HG02588 (cell line): ENCODE data around the gene TRIM31.
"Not testable (repeated sequence)": the region's sequence is repeated elsewhere in the genome, so short reads cannot be mapped to it uniquely, and the experiment has no call there.

Experiments used
- ATAC-seq: cut with Tn5 transposase; IDR thresholded peaks from one replicate; pipeline ENCODE4 v1.9.1; 2021; ENCODE audit warnings: mild to moderate bottlenecking, moderate library complexity; ENCODE audit not compliant: unreplicated experiment

The TRIM31 gene

DNA sequence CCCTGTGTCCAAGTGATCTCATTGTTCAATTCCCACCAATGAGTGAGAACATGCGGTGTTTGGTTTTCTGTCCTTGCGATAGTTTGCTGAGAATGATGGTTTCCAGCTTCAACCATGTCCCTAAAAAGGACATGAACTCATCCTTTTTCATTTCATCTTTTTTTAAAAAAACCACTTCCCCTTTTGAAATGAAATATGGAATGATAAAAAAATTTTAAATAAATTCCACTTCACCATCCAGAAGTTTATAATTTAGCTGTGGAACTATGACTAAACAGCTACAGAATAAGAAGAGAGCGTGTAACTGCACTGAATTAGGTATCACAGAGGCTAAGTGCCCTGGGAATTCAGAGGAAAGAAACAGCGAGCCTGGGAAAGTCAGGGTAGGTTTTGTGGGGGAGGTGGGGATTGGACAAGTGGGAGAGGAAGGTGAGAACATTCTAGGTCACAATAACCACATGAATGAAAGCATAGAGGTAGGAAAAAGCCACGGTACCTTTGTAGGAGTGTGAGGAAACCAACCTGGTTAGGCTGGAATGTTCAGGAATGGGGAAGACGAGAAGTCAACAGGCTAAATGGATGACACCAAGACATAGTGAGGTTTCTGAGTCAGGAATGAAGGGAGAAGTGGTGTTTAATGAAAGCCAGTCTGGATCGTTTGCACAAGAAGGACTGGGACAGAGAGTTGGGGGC, 37.1 kb upstream of the TRIM31 start:
- ATAC-seq, result no peak

DNA sequence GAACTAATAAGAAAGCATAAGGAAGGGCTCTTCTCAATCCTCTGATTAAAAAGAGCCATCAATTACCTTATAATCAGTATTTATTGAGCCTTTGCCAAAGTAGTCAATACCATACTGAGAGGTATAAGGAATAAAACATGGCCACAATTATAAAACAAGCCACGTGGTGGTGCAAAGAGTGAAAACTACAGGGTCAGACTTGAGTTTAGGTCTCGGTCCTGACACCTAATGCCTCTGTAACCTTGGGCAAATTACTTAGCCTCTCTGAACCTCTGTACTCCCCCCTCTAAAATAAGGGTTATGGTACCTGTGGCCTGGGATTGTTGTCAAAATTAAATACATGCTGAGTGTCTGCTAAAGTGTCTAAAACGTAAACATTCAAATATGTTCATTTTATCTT, 36.3 kb upstream of the TRIM31 start:
- no peak for ATAC-seq

DNA sequence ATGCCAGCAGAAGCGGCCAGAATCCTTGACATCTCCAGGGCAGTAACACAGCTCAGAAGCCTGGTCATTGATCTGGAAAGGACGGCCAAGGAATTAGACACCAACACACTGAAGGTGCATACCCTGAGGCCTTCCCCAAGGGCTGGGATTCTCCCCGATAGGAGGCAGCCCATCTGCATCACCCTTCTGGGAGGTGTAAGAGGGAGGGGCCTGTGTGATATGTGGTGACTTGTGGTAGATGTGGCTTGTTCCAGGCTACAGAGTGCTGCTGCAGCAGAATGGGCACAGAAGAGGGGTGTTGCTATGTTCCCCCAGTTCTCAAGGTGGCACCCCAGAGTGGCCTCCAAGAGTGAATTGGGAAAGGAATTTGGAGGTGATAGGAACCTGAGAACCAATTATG, 34.2 kb upstream of the TRIM31 start:
- no peak for ATAC-seq

DNA sequence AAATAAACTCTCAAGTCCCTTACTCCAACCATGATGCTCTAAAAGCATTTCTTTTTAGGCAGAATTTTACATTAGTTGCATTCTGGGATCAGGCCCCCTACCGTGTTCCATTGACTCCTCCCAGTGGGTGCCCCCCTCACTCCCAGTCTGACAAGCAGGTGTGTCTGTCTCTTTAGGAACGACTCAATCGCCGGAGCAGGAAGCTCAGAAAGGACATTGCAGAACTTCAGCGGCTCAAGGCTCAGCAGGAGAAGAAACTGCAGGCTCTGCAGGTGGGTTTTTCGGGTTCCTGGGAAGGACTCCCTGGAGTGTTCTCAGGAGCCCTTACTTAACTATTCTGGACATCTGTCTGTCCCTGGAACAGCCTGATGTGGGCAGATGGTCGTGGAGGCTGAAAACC, 32.9 kb upstream of the TRIM31 start:
- ATAC-seq, result no peak

DNA sequence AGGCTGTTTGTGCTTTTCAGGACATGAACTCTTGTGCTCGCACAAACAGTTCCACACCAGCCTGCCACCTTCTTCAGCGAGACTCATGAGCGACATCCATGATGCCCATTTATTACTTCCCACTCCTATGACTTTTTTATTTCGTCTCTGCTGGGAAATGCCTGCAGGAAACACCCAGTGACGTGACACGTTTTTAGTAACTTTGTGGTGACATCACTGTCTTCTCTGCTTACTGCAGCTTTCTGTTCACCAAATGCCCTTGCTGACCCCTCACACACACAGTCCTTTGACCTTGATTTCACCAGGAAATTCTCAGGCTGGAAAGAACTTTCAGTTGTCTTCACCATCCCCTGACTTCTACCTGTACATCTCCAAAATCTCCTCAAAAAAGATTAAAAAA, 31.9 kb upstream of the TRIM31 start:
- ATAC-seq, result no peak

DNA sequence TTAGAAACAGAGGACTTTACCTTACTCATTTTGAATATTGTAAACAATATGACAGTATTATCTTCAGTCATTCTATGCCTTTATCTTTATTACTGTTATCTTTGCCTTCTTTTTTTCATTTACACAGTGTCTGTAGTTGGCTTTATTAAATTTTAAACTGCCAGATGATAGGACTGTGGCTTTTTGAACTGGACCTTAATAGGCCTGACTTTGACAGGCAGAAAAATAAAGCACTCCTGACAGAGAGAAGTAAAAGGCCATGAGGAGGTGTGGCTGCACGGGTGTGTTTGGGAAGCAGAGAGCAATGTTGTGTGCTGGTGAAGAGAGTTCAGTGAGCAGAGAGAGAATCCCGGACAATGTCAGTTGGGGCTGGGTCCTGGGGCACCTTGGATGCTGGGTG, 30.9 kb upstream of the TRIM31 start:
- ATAC-seq, result no peak

DNA sequence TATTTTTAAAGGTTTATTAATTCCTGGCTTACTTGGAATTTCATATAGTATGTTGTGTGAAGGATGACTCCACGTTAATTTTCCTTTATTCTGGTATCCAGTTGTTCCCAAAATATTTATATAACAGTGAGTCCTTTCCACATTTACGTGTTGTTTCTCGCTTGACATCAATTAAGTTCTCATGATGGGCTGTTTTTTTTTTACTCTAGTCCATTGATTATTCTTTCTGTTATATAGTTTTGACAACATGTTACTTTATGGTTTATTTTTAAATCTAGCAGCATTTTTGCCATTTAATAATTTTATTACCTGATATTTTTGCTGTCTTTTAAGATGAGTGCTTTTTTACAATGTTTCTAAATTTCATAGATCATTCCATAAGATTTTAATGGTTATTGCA, 29.8 kb upstream of the TRIM31 start:
- no peak for ATAC-seq

DNA sequence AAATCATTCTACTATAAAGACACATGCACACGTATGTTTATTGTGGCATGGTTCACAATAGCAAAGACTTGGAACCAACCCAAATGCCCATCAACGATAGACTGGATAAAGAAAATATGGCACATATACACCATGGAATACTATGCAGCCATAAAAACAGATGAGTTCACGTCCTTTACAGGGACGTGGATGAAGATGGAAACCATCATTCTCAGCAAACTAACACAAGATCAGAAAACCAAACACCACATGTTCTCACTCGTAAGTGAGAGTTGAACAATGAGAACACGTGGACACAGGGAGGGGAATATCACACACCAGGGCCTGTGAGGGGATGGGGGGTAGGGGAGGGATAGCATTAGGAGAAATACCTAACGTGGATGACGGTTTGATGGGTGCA, 27.4 kb upstream of the TRIM31 start:
- ATAC-seq, result not testable (repeated sequence)

DNA sequence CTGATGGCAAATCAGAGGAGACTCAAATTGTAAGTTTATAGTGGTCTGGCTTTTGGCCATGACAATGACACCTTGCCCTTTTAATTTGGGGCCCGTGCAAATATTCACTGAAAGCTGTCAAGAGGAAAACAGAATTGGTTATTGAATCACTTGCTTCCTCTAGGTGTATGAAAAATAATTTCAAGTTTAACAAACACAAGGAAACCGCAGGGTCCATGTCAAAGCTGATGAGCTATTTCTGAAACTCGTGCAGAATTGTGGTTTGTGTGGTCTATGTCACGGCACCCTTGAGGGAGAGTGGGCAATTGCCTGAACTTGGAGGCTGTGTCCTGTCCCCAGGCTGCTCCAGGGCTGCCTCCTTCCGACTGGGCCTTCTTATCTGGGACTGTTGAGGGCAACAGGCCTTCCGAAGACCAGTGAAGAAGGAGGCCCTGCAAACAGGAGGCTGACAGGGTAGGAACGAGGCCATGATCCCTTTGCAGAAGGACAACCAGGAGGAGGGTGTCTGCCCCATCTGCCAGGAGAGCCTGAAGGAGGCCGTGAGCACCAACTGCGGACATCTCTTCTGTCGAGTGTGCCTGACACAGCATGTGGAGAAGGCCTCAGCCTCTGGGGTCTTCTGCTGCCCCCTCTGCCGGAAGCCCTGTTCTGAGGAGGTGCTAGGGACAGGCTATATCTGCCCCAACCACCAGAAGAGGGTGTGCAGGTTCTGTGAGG, 23.8 kb upstream of the TRIM31 start:
- ATAC-seq, result no peak

DNA sequence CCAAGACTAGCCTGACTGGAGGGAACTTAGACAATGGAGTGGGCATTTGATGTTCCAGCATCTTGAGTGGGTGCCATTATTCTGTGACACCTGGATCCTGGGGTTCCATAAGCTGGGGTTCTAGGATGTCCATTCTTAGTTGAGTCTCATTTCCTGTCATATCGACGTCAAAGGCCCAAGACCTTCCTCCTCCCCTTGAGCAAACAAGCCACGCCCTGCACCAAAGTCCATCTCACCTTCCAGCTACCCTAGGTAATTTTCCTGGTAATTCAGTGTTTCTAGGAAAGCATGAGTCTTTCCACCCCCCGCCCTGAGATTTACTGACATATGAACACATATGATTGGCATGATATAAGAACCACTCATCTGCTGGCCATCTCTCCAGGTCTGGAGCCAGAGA, 22.9 kb upstream of the TRIM31 start, which contains the start of gene TRIM40:
TSS of gene TRIM40 (plus strand) at position 384 of the 400 bp plus-strand sequence. CDS start 897 bp downstream, outside the sequence.
- no peak for ATAC-seq

DNA sequence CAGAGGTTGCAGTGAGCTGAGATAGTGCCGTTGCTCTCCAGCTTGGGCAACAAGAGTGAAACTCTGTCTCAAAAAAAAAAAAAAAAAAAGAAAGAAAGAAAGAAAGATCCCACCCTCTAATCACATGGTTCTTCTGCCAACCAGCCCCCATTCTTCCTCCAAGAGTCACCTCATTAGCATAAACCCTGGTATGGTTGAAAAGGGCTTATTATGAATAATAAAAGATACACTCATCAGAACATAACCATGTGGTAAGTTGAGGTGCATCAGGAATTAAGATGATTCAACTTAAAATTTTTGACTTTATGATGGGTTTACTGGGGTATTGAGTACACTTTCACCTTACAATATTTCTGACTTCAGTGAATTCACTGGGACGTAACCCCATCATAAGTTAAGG, 22.3 kb upstream of the TRIM31 start:
- ATAC-seq, result no peak

DNA sequence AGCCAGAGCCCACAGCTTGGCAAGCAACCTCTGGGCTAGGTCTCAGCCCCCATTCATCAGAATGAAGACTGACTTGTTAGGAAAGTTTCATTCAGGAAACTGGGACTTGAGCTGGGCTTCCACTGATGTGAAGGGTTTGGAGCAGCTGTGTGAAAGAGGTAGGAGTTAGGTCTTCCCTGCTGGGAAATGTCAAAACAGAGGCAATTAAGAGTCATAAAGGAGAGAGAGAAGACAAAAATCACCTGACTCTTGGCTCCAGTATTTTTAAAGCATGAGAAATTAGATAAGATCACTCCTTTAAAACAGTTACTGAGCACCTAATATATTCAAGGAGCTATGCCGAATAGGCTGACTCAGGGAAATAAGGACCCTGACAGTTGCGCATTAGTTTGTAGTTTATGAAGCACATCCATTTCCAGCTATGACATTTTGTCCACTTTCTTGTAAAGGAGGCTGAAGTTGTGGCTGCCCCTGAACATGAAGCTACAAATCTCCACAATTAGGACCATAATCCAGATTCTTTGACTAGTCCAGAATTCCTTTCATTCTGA, 19.1 kb upstream of the TRIM31 start:
- no peak for ATAC-seq

DNA sequence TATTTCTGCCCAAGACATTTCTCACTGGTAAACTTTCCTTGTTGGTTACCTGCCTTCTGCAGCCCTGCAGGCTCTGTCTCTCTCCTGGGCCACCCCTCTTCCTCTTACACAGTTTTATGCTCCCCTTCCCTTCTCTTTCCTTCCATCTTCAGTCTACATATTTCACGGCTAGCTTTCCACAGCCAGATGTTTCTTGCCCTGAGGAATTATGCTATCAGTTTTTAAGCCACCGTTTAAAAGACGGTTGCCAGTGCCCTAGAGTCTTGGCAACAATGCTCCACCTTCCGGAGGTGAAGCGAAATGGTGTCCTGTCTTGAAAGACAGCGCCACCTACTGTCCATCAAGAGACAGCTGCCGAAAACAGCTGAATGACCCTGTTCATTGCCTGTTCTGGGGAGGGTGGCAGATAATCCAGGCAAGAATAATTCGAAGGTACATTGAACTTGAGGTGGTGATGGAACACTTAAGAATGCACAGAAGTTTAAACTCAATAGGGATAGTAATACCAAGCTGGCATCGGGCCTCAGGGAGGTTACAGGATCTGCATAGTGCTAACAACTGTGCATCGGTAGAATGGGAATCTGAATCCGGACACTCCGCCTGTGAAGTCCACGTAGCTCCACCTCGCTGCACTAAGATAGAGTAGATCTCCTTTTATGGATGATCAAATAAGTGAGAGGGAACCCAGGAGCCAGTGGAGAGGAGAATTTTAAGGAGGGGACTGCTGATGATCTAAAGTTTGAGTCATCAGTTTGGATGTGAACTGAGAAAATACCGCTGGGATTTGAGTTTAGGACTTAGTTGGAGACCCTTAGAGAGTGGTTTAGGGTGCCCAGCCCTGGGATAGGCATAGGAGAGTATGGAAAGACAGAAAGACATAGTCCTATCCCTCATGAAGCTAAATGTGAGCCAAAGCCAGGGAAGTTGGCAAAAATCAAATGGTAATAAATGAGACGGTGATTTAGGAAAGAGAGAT, 18.3 kb upstream of the TRIM31 start:
- no peak for ATAC-seq

DNA sequence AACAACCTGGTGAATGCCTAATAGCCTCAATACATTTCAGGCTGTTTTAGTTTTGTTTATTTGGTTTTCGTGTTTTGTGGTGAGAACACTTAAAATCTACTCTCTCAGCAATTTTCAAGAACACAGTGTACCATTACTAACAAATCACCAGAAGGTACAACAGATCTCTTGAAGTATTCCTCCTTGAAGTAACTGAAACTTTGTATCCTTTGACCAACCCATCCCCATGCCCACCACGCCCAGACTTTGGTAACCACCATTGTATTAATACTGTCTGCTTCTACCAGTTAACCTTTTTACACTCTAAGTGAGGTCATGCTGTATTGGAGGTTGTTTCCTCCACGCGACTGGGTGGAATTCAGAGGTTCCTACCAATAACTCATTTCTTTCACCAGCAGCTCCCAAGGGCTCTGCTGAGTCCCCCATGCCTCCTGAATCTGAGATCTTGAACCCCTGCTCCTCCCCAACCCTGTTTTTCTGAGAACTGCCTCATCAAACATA, 17.3 kb upstream of the TRIM31 start:
- ATAC-seq, result no peak

DNA sequence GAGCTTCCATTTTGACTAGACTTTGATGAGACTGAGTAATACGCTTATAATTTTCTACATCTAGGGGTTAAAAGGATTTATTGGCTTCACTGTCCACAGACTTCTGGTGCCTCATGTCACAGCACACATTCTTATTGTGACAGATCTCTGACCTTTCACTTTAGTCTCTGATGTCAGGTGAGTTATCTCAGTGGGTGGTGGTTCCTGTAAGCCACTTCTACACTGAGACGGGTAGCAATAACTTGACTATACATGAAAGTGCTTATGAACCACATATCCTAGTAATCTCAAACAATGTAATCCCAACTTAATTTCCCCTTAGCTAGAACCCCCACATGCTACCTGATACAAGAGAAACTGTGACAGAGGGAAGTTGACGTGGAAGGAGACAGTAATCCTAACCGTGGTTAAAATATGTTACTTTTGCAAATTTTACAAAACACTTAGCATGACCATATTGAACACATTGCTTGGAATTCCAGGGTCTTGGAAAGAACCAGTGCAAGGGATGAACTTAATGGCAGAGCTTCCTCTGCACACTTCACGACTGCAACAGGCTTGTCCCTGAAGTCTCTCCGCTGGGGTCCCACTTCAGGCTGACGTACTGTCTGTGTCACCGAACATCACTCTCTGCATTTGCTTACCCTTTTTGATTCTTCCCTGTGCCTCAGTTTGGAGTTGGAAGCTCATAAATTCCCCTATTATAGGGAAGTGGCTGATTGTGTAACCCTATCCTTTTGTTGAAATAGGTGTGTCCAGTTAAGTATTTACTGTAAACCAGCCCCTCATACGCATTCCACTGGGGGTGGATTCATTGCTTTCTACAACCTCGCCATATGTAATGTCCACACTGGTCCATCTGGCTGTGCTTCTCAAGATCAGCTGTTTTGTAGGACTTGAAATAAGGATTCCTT, 16.6 kb upstream of the TRIM31 start:
- ATAC-seq, result no peak

DNA sequence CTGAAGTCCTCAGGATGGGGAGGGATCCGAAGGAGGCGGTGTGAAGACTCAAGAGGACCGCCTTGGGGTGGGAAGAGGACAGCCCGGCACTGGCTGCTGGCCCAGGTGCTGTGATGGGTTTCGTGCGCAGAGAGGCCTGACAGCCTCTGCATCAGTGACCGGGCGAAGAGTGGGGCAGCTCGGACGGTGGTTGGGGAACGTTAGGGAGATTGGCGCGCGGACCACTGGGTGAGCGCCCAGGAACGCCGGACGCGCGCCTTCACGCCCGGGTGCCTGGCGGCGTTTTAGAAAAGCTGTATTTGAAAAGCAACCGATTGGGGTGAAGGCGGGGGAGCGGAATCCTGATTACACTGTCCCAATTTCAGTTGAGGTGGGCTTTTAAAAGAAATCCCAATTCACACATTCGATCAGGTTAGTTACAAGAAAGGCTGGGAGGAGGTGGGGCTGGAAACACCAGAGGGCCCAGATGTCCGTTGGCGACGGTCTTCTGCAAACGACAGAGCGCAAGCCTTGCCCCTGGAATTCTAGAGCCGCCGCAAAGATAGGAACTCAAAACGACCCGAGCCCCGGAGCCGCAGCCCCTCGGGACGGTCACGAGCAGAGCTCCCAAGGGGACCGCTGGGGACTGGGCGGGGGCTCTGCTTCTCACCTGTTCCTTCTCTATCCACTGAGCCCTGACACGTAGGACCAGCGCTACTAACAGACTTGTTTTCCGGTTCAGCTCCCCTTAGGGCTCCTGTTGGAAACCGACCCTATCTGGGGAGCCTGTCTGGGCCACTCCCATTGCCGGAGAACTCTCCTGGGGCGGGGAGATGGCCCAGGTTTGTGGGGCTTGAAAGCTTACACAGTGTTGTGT, 14.6 kb upstream of the TRIM31 start:
- no peak for ATAC-seq

DNA sequence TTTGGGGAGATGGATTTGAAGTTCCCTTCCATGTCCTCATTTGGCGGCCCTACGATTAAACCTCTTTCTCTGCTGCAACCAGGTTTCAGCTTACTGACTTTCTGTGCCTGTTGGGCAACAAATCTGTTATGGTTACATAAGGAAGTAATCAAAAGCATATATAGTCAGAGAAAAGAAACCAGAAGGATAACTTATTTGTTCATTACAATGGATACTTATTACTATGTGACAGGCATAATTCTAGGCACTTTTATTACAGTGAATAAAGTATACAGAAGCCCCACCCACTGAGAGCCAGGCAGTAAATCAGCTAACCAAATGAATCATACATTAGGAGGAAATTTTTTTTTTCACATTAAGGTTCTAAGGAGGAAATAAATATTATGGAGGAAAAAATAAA, 9.6 kb upstream of the TRIM31 start:
- no peak for ATAC-seq

DNA sequence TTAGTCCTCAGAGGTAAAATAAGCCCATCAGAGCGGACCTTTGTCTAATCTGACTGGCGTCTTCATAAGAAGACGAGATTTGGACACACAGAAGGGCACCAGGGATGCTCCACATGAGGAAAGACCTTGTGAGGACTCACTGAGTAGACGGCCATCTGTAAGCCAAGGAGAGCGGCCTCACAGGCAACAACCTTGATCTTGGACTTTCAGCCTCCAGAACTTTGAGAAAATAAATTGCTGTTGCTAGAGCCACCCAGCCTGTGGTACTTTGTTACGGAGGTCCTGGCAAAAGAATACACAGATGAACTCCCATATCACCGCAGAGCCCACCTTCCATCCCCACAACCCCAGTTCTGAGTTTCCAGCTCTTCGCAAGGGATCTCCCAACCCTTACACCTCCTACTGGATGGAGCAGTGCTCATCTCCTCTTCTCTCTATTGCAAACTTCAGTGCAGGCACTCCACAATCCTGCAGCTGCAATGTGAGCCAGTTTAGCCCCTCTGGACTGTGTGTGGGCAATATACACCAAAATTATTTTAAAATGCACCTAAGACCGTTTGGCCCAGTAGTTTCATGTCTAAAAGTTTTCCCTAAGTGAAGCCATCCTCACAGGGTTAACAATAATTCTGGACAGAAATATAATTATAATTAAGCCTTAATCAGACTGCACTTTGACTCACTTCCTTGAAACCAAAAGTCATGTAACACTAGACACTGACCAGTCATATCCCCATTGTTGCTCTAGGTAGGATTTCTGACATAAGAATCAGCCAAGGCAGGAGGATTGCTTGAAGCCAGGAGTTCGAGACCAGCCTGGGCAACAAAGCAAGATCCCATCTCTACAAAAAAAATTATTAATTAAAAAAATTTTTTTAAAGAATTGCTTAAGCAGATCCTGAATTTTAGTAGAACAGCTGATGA, 8.8 kb upstream of the TRIM31 start:
- ATAC-seq, result no peak
